GM10248 (cell line): Measurements from ENCODE around the gene ARID3A.
A peak's percentile ranks its signal among the peaks of the same experiment; 100 is the strongest.
"Not testable (repeated sequence)": the region's sequence is repeated elsewhere in the genome, so short reads cannot be mapped to it uniquely, and the experiment has no call there.

Source experiments
- CTCF ChIA-PET: fragments of 300-600 bp; sonication (Branson Sonifier 250); formaldehyde crosslinking; extraction: SDS; loops from one replicate; lab custom pipeline; 2021; ENCODE audit warnings: antibody characterized with exemption; lab: Yijun Ruan, JAX
- POLR2A ChIA-PET: fragments of 350-650 bp; sonication (Branson Sonifier 250); formaldehyde crosslinking; extraction: SDS; loops from one replicate; lab custom pipeline; 2020; ENCODE audit warnings: antibody characterized with exemption; lab: Yijun Ruan, JAX
- DNase-seq: peaks from one replicate; pipeline ENCODE4 v3.0.0; 2012; ENCODE audit errors: extremely low spot score
- CTCF ChIP-seq: IDR thresholded peaks from 2 replicates; pipeline ENCODE4 v1.5.1; 2012; ENCODE audit warnings: mild to moderate bottlenecking, low read depth; ENCODE audit errors: extremely low read depth, missing control alignments, control extremely low read depth

Gene ARID3A

GRCh38 chr19:954672-955494, 29.0 kb downstream of the ARID3A start:
- DNase-seq, result peak; percentile 90
- ChIA-PET POLR2A (interaction anchor here (1.0 kb wide), 1 partner anchor 12 kb away, joined by 4 read pairs; no protein-coding TSS in a partner anchor), CTCF (interaction anchor here (0.6 to 2.3 kb wide), 6 partner anchors 10 to 99 kb away, joined by 3 to 9 read pairs (median 3); no protein-coding TSS in a partner anchor)
- no peak for TF ChIP-seq CTCF

- ChIA-PET CTCF (interaction anchor here (2.2 to 2.3 kb wide), 2 partner anchors 15 to 26 kb away, joined by 6 to 9 read pairs; no protein-coding TSS in a partner anchor), POLR2A (no interaction called here)
- TF ChIP-seq CTCF, result no peak
- no peak for DNase-seq
Measured at GRCh38 chr19:955803-956765, 30.2 kb downstream of the ARID3A start.

DNA sequence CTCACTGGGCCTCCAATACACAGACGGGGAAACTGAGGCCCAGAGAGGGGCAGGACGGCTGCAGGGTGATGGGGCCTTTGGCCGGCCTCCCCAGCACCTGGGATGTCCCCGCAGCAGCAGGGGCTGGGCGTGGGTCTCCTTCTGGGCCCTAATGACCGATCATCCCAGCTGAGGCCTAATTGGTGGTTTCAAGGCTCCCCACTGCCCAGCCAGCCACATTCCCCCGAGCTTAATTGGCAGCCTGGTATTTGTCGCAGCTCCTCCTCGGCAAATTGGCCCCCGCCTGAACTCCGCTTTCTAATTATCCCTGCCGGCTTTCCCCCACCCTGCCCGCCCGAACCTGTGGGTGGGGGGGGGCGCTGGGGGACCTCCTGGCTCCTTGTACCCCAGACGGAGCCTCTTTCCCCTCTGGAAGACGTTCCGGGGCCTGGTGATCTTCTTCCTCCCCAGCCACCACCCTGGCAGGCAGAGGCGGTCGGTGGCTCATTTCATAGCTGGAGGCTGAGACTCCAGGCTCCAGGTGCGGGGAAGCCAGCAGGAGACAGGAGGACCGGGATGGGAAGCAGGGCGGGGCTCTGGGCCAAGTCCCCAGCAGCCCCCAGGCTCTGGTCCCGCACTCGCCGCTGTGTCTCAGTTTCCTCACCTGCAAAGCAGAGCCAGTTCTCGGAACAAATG, 31.1 kb downstream of the ARID3A start:
- DNase-seq, result no peak
- TF ChIP-seq CTCF, result no peak
- ChIA-PET CTCF (interaction anchor here (2.2 kb wide), 1 partner anchor 25 kb away, joined by 6 read pairs; no protein-coding TSS in a partner anchor), POLR2A (interaction anchor here (0.6 kb wide), 1 partner anchor 9 kb away, joined by 4 read pairs; no protein-coding TSS in a partner anchor)

- not testable (repeated sequence) for DNase-seq
- POLR2A ChIA-PET, result interaction anchor here (0.6 kb wide), 1 partner anchor 8 kb away, joined by 4 read pairs; no protein-coding TSS in a partner anchor
- CTCF ChIA-PET, result interaction anchor here (0.9 to 2.2 kb wide), 3 partner anchors 9 to 26 kb away, joined by 3 to 6 read pairs (median 3); partner anchors contain the start of gene WDR18
Measured at GRCh38 chr19:957578-957977, 31.7 kb downstream of the ARID3A start.

DNA sequence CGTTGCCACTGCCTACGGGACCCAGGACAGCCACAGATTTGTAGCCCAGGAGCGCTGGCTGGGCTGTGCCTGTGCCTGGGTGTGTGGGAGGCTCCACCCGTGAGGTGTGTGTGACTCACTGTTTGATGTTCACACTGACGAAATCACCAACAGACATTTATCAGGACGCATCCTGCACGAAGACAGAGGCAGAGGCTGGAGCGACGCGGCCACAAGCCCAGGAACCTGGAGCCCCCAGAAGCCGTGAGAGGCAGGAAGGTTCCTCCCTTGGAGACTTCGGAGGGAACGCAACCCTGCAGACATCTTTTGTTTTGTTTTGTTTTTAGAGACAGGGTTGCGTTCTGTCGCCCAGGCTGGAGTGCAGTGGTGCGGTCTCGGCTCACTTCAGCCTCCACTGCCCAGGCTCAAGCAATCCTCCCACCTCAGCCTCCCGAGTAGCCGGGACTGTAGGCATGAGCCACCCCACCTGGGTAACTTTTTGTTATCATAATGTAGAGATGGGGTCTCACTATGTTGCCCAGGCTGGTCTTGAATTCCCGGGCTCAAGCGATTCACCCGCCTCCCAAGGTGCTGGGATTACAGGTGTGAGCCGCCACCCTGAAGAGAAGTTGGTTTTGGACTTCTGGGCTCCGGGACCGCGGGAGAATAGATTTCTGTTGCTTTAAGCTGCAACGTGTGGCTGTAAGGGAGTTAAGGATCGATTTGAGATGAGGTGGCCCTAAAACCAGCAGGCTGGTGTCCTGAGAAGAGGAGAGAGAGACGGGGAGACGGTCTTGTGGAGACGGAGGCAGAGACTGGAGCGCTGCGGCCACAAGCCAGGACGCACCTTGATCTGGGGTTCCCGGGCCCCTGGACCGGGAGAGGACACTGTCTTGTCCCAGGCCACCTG, 33.4 kb downstream of the ARID3A start:
- no peak for TF ChIP-seq CTCF
- CTCF ChIA-PET, result interaction anchor here (0.9 to 1.0 kb wide), 2 partner anchors 12 to 36 kb away, joined by 4 to 6 read pairs; no protein-coding TSS in a partner anchor
- POLR2A ChIA-PET, result no interaction called here
- DNase-seq, result no peak

DNA sequence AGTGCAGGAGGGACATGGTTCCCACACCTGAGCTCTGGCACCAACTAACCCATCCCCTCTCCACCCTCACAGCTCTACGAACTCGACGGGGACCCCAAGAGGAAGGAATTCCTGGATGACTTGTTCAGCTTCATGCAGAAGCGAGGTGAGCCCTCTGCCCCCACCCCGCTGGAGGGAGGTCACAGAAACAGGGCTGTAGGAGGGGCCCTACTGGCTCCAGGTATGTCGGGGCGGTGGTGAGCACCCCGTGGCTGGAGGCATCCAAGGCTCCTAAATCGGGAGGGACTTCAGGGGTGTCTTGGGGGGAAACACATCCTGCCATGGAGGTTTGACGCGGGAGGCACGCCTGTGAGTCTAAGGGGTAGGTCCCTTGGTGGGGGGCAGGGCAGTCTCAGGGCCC, 34.2 kb downstream of the ARID3A start:
- no peak for DNase-seq
- CTCF ChIA-PET, result interaction anchor here (0.9 to 1.0 kb wide), 2 partner anchors 11 to 37 kb away, joined by 4 to 6 read pairs; no protein-coding TSS in a partner anchor
- POLR2A ChIA-PET, result no interaction called here
- TF ChIP-seq CTCF, result no peak
